ENCODE measurements around the gene AKAP11.

AKAP11 gene

GRCh38 chr13:42355491-42356183 is 83.7 kb downstream of the AKAP11 start:
- TF ChIP-seq, protein P1, sequence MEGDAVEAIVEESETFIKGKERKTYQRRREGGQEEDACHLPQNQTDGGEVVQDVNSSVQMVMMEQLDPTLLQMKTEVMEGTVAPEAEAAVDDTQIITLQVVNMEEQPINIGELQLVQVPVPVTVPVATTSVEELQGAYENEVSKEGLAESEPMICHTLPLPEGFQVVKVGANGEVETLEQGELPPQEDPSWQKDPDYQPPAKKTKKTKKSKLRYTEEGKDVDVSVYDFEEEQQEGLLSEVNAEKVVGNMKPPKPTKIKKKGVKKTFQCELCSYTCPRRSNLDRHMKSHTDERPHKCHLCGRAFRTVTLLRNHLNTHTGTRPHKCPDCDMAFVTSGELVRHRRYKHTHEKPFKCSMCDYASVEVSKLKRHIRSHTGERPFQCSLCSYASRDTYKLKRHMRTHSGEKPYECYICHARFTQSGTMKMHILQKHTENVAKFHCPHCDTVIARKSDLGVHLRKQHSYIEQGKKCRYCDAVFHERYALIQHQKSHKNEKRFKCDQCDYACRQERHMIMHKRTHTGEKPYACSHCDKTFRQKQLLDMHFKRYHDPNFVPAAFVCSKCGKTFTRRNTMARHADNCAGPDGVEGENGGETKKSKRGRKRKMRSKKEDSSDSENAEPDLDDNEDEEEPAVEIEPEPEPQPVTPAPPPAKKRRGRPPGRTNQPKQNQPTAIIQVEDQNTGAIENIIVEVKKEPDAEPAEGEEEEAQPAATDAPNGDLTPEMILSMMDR (IDR thresholded peaks at IDR 0.05; ENCODE audit: low read depth, low read length, missing control alignments), result no peak
- no peak overlapping the region for H3K4me3 ChIP-seq (replicated peaks; ENCODE audit: low read depth, low read length)
- no peak for DNase-seq (ENCODE audit: extremely low read depth, low read depth)

GRCh38 chr13:42356184-42356575 is 84.2 kb downstream of the AKAP11 start:
- TF ChIP-seq, protein P1 (IDR thresholded peaks at IDR 0.05; ENCODE audit: low read depth, low read length, missing control alignments), result no peak
- DNase-seq (ENCODE audit: extremely low read depth, low read depth), result no peak
- H3K4me3 ChIP-seq (replicated peaks; ENCODE audit: low read depth, low read length), result no peak overlapping the region

- TF ChIP-seq, protein P1 (IDR thresholded peaks at IDR 0.05; ENCODE audit: low read depth, low read length, missing control alignments), result no peak
- no peak overlapping the region for H3K4me3 ChIP-seq (replicated peaks; ENCODE audit: low read depth, low read length)
- DNase-seq (ENCODE audit: extremely low read depth, low read depth), result no peak
These were observed 88.2 kb downstream of the AKAP11 start for GRCh38 chr13:42360046-42360574.

- no peak overlapping the region for H3K4me3 ChIP-seq (replicated peaks; ENCODE audit: low read depth, low read length)
These were observed 89.7 kb downstream of the AKAP11 start for GRCh38 chr13:42361701-42362100.

DNA sequence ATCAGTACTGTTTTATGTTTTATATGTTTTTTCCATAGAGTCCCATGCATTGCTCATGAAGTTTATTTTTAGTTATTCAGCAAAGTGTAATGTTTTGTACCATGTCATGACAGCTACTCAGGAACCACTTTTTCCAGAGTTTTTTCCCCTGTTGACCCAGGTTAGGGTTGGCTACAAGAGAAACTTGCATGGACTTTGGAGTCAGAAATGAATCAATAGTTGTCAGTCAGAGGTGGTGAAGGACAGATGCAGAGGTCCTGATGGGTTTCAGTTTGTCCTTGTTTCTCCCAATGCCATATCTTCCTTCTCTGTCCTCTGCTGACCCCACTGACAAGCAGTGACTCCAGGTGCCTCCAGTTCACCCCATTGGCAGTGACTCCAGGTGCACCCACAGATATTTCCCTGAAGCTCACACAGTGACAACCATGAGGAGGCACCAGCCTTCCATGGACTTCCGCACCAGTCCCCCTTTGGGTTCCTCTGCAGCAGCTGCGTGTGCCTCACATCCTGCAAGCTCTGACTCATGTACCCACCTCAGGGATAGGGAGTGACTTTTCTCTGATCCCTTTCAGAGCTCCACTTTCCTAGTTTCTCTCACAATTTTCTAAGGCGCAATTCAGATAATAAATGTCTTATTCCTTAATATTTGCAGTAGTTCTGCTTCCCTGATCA is 92.1 kb downstream of the AKAP11 start:
- no peak for DNase-seq (ENCODE audit: extremely low read depth, low read depth)
- TF ChIP-seq, protein P1 (IDR thresholded peaks at IDR 0.05; ENCODE audit: low read depth, low read length, missing control alignments), result no peak
- H3K4me3 ChIP-seq (replicated peaks; ENCODE audit: low read depth, low read length), result no peak overlapping the region

More at GRCh38 chr13:42361701-42362100, 89.7 kb downstream of the AKAP11 start:
- no peak for DNase-seq (ENCODE audit: extremely low read depth, low read depth)
- TF ChIP-seq, protein P1 (IDR thresholded peaks at IDR 0.05; ENCODE audit: low read depth, low read length, missing control alignments), result no peak

- DNase-seq (ENCODE audit: extremely low read depth, low read depth), result no peak
- no peak overlapping the region for H3K4me3 ChIP-seq (replicated peaks; ENCODE audit: low read depth, low read length)
- TF ChIP-seq, protein P1 (IDR thresholded peaks at IDR 0.05; ENCODE audit: low read depth, low read length, missing control alignments), result no peak
These were observed 92.7 kb downstream of the AKAP11 start for GRCh38 chr13:42364613-42365000.
